ENCODE measurements around the gene ADAM22.

Gene ADAM22

GRCh38 chr7:88223265-88223664 is 289.2 kb downstream of the ADAM22 start:
- no peak overlapping the region for H3K4me3 ChIP-seq (ENCODE audit: low read depth, low read length)
- TF ChIP-seq POLR2A (IDR thresholded peaks at IDR 0.05; ENCODE audit: extremely low read depth, insufficient read length) (no peak), MAX (IDR thresholded peaks at IDR 0.05; ENCODE audit: low read depth, low read length) (no peak), MYC (IDR thresholded peaks at IDR 0.05; ENCODE audit: low read depth, low read length) (no peak)
- TF ChIP-seq, protein P1, sequence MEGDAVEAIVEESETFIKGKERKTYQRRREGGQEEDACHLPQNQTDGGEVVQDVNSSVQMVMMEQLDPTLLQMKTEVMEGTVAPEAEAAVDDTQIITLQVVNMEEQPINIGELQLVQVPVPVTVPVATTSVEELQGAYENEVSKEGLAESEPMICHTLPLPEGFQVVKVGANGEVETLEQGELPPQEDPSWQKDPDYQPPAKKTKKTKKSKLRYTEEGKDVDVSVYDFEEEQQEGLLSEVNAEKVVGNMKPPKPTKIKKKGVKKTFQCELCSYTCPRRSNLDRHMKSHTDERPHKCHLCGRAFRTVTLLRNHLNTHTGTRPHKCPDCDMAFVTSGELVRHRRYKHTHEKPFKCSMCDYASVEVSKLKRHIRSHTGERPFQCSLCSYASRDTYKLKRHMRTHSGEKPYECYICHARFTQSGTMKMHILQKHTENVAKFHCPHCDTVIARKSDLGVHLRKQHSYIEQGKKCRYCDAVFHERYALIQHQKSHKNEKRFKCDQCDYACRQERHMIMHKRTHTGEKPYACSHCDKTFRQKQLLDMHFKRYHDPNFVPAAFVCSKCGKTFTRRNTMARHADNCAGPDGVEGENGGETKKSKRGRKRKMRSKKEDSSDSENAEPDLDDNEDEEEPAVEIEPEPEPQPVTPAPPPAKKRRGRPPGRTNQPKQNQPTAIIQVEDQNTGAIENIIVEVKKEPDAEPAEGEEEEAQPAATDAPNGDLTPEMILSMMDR (IDR thresholded peaks at IDR 0.05; ENCODE audit: low read depth, low read length) = no peak
- no peak for DNase-seq (ENCODE audit: low read depth)

DNA sequence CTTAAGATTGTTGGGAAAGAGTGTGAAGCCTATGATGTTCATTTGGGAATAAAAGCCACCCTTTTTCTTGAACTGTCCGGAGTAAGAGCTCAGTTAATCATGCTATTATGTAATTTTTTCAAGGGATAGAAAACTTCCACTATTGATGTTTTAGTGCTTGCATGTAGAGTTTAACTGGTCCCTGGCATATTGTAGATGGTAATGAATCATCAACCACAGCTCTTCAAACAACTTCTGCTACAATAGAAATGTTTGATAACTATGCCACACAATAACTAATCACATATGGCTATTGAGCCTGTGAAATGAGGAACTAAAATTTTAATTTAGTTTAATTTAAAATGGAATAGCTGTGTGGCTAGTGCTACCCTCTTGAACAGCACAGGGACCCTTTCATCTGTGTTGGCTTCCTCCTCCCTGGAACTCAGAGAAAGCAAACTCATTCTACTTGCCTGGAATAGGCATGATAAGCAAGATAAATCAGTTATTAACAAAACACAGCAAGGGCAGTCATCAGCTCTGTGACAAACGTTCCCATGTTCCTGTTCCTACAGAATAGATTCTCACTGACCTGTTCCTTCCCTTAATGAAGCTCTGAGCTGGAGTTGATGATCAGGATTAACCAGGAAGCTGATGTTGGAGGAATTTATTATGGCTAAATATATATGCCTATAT is 290.7 kb downstream of the ADAM22 start:
- no peak overlapping the region for H3K4me3 ChIP-seq (ENCODE audit: low read depth, low read length)
- TF ChIP-seq MAX (IDR thresholded peaks at IDR 0.05; ENCODE audit: low read depth, low read length) (no peak), POLR2A (IDR thresholded peaks at IDR 0.05; ENCODE audit: extremely low read depth, insufficient read length) (no peak), MYC (IDR thresholded peaks at IDR 0.05; ENCODE audit: low read depth, low read length) (no peak)
- TF ChIP-seq, protein P1 (IDR thresholded peaks at IDR 0.05; ENCODE audit: low read depth, low read length) = no peak
- peak; percentile 65 for DNase-seq (ENCODE audit: low read depth)

- H3K4me3 ChIP-seq (ENCODE audit: low read depth, low read length) = no peak overlapping the region
- TF ChIP-seq, protein P1 (IDR thresholded peaks at IDR 0.05; ENCODE audit: low read depth, low read length) = no peak
- no peak for TF ChIP-seq MYC (IDR thresholded peaks at IDR 0.05; ENCODE audit: low read depth, low read length)
- no peak for TF ChIP-seq POLR2A (IDR thresholded peaks at IDR 0.05; ENCODE audit: extremely low read depth, insufficient read length)
- no peak for TF ChIP-seq MAX (IDR thresholded peaks at IDR 0.05; ENCODE audit: low read depth, low read length)
- DNase-seq (ENCODE audit: low read depth) = no peak
Measured at GRCh38 chr7:88226201-88226600, 292.1 kb downstream of the ADAM22 start.

- no peak overlapping the region for H3K4me3 ChIP-seq (ENCODE audit: low read depth, low read length)
- TF ChIP-seq MAX (IDR thresholded peaks at IDR 0.05; ENCODE audit: low read depth, low read length) (no peak), MYC (IDR thresholded peaks at IDR 0.05; ENCODE audit: low read depth, low read length) (no peak), POLR2A (IDR thresholded peaks at IDR 0.05; ENCODE audit: extremely low read depth, insufficient read length) (no peak)
- TF ChIP-seq, protein P1 (IDR thresholded peaks at IDR 0.05; ENCODE audit: low read depth, low read length) = no peak
- no peak for DNase-seq (ENCODE audit: low read depth)
Measured at GRCh38 chr7:88226886-88227516, 292.9 kb downstream of the ADAM22 start.

DNA sequence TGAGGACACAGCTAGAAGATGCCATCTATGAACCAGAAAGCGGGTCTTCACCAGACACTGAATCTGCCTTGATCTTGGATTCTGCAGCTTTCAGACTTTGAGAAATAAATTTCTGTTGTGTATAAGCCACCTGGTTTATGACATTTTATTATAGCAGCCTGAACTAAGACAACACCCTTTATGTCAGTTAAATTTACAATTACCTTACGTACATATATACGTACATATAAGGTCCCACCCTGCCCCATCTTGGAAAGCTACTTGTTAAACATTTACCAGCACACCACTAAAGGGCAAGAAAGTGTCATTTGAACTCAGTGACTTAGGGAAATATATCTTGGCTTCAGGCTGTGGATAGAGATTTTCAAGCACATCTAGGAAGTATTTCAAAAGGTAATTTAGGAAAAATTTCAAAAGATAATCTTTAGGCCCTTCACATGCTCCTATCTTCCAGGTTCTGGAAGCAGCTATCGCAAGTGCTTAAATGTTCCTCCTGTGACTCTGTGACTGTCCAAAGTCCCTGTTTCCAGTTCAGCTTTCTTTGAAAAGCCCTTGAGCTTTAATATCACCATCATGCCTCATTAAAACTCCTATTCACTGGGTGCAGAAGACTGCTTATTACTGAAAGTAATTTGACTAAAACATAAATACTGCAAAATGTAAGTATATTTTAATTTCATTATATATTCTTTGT is 295.4 kb downstream of the ADAM22 start:
- no peak for DNase-seq (ENCODE audit: low read depth)
- TF ChIP-seq, protein P1 (IDR thresholded peaks at IDR 0.05; ENCODE audit: low read depth, low read length) = no peak
- no peak for TF ChIP-seq MYC (IDR thresholded peaks at IDR 0.05; ENCODE audit: low read depth, low read length)
- TF ChIP-seq MAX (IDR thresholded peaks at IDR 0.05; ENCODE audit: low read depth, low read length) = no peak
- TF ChIP-seq POLR2A (IDR thresholded peaks at IDR 0.05; ENCODE audit: extremely low read depth, insufficient read length) = no peak
- no peak overlapping the region for H3K4me3 ChIP-seq (ENCODE audit: low read depth, low read length)

Data from NB4 (cell line).